ENCODE results near the gene NCAN. TPM values are rescaled to one million over a fixed set of nuclear protein-coding genes. Genes with fewer than 3 reads are reported as not detected.

NCAN gene
- total and polyA plus RNA-seq, 9 of the 15 experiments (the other 6 are each of a cell fraction or from before 2014, with no cell fraction given): 0.04 TPM; not detected in 8

DNA sequence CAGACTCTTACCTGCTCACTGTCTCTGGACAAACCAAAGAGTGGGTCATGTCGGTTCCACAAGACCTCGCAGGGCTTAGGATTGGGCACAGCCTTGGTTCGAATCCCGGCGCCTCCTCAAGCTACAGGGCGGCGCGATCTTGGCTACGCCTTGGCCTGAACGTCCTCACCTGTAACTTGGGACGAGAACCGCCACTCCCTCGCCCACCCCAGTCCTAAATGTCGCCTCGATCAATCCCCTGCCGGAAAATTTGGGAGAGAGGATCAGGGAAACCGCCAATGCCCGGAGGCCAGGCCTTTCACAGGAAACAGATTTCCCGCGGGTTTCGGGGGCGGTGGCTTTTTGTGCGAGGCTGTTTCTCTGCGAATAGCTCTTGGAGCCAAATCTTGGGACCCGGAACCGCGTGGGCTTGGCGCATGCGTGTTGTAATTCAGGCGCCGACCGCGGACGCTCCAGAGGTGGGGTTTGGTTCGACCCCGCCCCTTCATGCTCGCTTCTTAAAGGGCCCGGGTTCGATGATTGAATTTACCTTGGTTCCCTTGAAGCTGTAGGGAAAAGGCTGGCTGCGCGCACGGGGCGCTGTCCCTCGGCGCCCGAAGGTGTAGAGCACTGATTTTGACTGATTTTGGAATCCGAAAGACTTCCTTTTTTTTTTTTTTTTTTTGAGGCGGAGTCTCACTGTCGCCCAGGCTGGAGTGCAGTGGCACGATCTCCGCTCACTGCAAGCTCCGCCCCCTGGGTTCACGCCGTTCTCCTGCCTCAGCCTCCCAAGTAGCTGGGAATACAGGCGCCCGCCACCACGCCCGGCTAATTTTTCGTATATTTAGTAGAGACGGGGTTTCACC lies 8.5 kb upstream of the NCAN start, which contains the start of gene NR2C2AP (continued):
- TF ChIP-seq RBFOX2 (IDR thresholded peaks at IDR 0.05; ENCODE audit: low read depth, low read length): peak; percentile 76
- no peak for TF ChIP-seq ZNF644 (tag; IDR thresholded peaks at IDR 0.05; ENCODE audit: low read depth)
- TF ChIP-seq LCOR (CRISPR knock-in tag; IDR thresholded peaks at IDR 0.05): peak; percentile 56; the same call in 1 of the 2 replicates
- TF ChIP-seq SMARCA5 (IDR thresholded peaks at IDR 0.05): no peak
- peak; percentile 43 for TF ChIP-seq ZFX (CRISPR knock-in tag; IDR thresholded peaks at IDR 0.05)
- TF ChIP-seq, protein P1, sequence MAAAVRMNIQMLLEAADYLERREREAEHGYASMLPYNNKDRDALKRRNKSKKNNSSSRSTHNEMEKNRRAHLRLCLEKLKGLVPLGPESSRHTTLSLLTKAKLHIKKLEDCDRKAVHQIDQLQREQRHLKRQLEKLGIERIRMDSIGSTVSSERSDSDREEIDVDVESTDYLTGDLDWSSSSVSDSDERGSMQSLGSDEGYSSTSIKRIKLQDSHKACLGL (CRISPR knock-in tag; IDR thresholded peaks at IDR 0.05; ENCODE audit: borderline replicate concordance, poor library complexity, severe bottlenecking): peak; percentile 58
- TF ChIP-seq POLR2B (IDR thresholded peaks at IDR 0.05; ENCODE audit: low read depth, partially characterized antibody): peak; percentile 42
- TF ChIP-seq, protein P2, sequence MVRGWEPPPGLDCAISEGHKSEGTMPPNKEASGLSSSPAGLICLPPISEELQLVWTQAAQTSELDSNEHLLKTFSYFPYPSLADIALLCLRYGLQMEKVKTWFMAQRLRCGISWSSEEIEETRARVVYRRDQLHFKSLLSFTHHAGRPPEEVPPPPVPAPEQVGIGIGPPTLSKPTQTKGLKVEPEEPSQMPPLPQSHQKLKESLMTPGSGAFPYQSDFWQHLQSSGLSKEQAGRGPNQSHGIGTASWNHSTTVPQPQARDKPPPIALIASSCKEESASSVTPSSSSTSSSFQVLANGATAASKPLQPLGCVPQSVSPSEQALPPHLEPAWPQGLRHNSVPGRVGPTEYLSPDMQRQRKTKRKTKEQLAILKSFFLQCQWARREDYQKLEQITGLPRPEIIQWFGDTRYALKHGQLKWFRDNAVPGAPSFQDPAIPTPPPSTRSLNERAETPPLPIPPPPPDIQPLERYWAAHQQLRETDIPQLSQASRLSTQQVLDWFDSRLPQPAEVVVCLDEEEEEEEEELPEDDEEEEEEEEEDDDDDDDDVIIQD (CRISPR knock-in tag; IDR thresholded peaks at IDR 0.05): no peak
- peak; percentile 74 for TF ChIP-seq SP1 (CRISPR knock-in tag; IDR thresholded peaks at IDR 0.05)
- TF ChIP-seq POLR2A (conservative IDR thresholded peaks at IDR 0.05): peak; percentile 78
- peak; percentile 44 for TF ChIP-seq RBBP5 (IDR thresholded peaks at IDR 0.05; ENCODE audit: borderline replicate concordance, insufficient read depth, low read length, poor library complexity, severe bottlenecking)
- no peak for TF ChIP-seq PRPF4 (IDR thresholded peaks at IDR 0.05; ENCODE audit: insufficient read depth, low read depth, low read length, poor library complexity, severe bottlenecking)
- TF ChIP-seq, protein P3, sequence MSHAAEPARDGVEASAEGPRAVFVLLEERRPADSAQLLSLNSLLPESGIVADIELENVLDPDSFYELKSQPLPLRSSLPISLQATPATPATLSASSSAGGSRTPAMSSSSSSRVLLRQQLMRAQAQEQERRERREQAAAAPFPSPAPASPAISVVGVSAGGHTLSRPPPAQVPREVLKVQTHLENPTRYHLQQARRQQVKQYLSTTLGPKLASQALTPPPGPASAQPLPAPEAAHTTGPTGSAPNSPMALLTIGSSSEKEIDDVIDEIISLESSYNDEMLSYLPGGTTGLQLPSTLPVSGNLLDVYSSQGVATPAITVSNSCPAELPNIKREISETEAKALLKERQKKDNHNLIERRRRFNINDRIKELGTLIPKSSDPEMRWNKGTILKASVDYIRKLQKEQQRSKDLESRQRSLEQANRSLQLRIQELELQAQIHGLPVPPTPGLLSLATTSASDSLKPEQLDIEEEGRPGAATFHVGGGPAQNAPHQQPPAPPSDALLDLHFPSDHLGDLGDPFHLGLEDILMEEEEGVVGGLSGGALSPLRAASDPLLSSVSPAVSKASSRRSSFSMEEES (CRISPR knock-in tag; IDR thresholded peaks at IDR 0.05): no peak
- peak in 1 of 2 experiments; percentile 20; a peak in 1 of 4 replicates for TF ChIP-seq SRF (CRISPR knock-in tag; IDR thresholded peaks at IDR 0.05)
- no peak for TF ChIP-seq PHB (CRISPR knock-in tag; IDR thresholded peaks at IDR 0.05)
- TF ChIP-seq BRD9 (IDR thresholded peaks at IDR 0.05; ENCODE audit: low read depth, partially characterized antibody): no peak
- peak; percentile 62; the same call in 1 of the 2 replicates for TF ChIP-seq CREM (IDR thresholded peaks at IDR 0.05; ENCODE audit: low read depth)
- no peak for TF ChIP-seq TCFL5 (CRISPR knock-in tag; conservative IDR thresholded peaks at IDR 0.05)
- TF ChIP-seq NRF1 (conservative IDR thresholded peaks at IDR 0.05 in 1 of 2, IDR thresholded peaks at IDR 0.05 in 1 of 2): peak; percentile 95 to 96
- peak; percentile 66 for TF ChIP-seq MEIS2 (IDR thresholded peaks at IDR 0.05; ENCODE audit: partially characterized antibody)
- TF ChIP-seq ERF (CRISPR knock-in tag; IDR thresholded peaks at IDR 0.05): no peak
- peak; percentile 92 for TF ChIP-seq L3MBTL2 (IDR thresholded peaks at IDR 0.05)
- TF ChIP-seq MBD2 (IDR thresholded peaks at IDR 0.05; ENCODE audit: borderline replicate concordance, low read depth): 0 out of 2 replicates have a peak, but pooled peaks have one; percentile 38
- TF ChIP-seq ELF2 (CRISPR knock-in tag; IDR thresholded peaks at IDR 0.05): no peak
- TF ChIP-seq ZNF764 (CRISPR knock-in tag; IDR thresholded peaks at IDR 0.05; ENCODE audit: low read depth): 0 out of 2 replicates have a peak, but pooled peaks have one; percentile 53

All from K562 (cell line).